OCI-M2 (cell line): ENCODE measurements around the gene GCLC.

ENCODE experiments used
- DNase-seq: peaks from one replicate; lab custom pipeline; 2025; ENCODE audit not compliant: unreplicated experiment; lab: John Stamatoyannopoulos, UW

The GCLC gene

GRCh38 chr6:53461041-53461656 lies 83.8 kb downstream of the GCLC start:
- no peak for DNase-seq

GRCh38 chr6:53458105-53458866 lies 86.6 kb downstream of the GCLC start:
- DNase-seq = no peak

GRCh38 chr6:53456809-53457208 lies 88.1 kb downstream of the GCLC start:
- DNase-seq = no peak

GRCh38 chr6:53455678-53456077 lies 89.2 kb downstream of the GCLC start:
- no peak for DNase-seq

GRCh38 chr6:53451165-53451564 lies 93.7 kb downstream of the GCLC start:
- DNase-seq = no peak

- no peak for DNase-seq
These were observed 97.0 kb downstream of the GCLC start for GRCh38 chr6:53447865-53448264.
